GM21619 (cell line): ENCODE results near the gene LRPPRC.
"Not testable (repeated sequence)": the region's sequence is repeated elsewhere in the genome, so short reads cannot be mapped to it uniquely, and the experiment has no call there.

Source experiments
- ATAC-seq: cut with Tn5 transposase; IDR thresholded peaks from one replicate; pipeline ENCODE4 v1.9.1; 2021; ENCODE audit not compliant: unreplicated experiment

Gene LRPPRC

DNA sequence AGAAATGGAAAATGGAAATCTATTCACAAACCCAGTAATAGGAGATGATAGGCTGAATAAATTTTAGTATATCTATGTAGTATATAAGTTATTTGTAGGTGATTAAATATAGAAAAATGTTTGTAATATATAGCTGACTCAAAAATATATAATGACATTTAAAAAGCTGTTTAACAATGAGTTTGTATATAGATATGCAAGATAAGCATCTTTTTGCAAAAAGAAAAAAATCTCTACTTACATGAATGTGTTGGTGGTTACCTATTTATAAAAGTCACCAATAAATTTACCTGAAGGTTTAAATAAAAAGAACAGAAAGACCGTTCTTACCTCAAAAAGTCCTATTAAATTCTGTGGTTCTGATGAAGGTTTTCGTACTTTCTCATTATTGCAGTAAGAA lies 71.3 kb downstream of the LRPPRC start:
- no peak for ATAC-seq

DNA sequence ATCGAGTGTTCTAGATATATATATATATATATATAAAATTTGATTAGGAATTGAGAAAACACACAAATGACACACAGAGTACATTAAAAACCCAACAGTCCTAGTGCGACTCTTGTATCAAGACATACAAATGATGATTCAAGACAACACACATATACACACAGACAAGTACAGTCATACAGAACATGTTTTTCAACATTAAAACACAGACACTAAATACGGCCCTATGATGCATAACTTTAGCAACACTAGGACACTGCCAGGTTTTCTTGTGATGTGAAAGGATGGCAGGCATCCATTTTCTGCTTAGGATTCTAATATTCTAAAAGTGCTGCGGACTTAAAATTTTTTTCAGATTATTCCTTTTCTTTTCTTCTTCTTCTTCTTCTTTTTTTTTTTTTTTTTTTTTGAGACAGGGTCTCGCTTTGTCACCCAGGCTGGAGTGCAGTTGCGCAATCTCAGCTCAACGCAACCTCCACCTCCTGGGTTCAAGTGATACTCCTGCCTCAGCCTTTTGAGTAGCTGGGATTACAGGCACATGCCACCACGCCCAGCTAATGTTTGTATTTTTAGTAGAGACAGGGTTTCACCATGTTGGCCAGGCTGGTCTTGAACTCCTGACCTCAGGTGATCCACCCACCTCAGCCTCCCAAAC lies 84.5 kb downstream of the LRPPRC start:
- ATAC-seq = not testable (repeated sequence)

DNA sequence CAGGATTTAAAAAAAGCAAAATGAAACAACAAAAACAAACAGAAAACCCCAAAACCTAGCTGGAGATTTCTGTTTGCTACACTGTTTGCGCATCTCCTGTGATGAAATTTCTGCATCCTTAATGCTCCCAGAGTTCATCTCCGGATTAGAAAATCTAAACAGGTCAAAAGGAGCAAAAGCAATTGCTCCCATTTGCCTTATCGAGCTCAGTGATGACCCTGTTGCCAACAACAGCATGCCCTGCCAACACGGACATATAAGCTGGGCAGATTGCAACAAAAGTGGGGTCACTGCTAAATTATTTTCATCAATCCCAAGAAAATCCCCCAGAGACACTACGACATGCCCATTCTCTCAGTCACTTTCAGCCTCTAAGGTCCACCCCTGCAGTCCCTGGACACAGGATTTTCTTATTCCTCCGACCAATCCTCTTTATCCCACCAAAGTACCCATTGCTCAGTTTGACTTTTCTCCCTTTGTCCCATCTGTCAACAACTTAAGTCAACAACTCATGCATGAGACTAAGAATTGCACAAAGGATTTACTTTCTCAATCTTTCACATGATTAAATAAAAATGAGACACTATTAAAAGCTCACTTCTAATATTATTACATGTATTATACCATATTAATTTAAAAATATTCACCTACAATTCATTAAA lies 89.2 kb downstream of the LRPPRC start:
- ATAC-seq = no peak

GRCh38 chr2:43905871-43906270 lies 89.9 kb downstream of the LRPPRC start:
- no peak for ATAC-seq

DNA sequence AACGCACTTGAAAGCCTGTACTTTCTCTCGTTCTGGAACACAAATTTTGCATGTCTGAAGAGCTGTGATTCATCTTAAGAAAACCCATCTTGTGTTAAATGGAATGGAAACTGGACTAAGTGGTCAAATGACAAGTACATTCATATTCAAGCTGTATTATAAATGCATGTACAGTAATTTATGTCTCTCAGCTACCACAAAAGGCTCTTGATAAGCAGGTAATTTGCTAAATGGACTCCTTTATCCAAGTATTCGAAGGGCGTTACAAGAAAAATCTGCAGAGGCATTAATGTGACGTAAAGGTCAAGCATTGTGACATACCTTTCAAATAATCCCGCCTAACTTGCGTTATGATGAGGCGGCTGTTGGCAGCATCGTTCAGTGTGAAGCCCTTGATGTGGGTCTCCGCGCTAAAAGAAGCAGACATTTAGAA lies 90.4 kb downstream of the LRPPRC start:
- peak; percentile 60 for ATAC-seq

GRCh38 chr2:43899589-43899988 lies 96.2 kb downstream of the LRPPRC start:
- no peak for ATAC-seq

DNA sequence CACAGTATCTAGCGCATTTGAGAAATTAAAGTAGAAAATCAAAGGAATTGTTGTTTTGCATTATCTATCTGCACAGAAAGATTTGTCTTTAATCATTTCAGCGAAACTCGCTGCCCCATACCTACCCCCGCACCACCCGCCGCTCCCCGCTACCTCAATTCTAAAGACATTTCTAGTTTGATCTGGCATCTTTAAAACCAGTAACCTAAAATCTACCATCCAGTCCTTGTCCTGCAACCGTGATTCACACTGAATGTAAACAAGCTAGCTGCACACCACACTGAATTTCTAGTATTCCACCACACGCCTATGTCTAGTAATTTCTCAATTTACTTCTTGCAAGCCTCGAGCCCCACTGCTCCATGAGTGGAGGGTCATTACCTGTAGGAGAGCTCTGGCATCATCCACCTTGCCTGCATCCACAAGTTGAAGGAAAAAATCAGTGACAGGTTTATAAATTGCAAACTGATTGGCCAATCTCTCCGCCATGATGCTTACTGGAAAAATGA lies 96.9 kb downstream of the LRPPRC start:
- no peak for ATAC-seq

- ATAC-seq = no peak
Measured at GRCh38 chr2:43898134-43898837, 97.5 kb downstream of the LRPPRC start.

DNA sequence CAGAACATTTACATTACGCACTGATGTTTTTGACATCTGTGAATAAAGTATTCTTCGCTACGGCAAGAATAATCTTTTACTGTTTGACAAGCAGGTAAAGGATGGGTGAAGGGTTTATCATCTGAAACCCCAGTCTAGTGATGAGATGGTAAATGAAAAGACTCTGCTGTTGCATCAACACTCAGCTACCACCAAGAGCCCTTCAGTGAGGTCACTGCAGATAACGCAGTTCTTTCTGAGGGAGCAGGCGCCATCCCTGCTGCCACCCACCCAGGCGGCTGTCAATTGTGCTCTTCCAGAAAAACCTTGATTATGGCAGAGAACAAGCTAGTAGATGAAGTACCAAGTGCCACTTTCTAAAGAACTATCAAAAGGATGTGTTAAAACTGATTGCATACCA lies 98.3 kb downstream of the LRPPRC start:
- no peak for ATAC-seq

DNA sequence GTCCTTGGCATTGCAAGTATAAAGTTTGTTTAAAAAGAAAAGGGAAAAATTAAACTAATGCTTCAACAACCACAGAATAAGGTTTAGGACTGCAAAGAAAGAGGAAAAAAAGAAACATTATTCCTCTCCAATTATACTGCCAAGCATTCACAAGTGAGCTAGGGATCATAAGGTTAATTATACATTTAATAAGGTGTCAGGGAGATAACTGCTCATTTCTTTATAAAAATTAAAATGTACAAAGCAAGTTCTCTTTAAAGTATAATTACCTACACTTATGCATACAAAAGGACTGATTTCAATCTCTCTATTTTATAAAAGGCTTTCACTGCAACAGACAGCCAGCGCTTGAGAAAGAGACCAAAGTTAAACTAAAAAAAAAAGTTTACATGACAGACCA lies 98.9 kb downstream of the LRPPRC start:
- no peak for ATAC-seq

DNA sequence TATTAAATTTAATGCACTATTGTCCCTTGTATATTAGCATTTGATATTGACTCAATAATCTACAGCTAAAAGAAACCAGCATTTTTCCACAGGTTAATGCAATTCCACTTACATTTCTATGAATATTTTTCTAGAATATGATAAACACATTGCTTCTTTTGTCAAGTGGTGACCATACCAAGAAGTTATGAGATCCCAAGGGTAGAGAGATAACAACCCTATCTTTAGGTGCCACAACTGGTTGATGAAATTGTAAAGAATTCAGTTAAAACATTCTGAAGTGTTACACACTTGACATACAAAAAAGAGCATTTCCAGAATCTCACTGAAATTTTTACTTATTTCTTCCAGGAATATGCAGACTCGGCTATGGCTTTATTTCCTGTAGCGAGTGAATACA lies 101.0 kb downstream of the LRPPRC start:
- ATAC-seq = no peak

- no peak for ATAC-seq
Measured at GRCh38 chr2:43890855-43891254, 104.9 kb downstream of the LRPPRC start.

DNA sequence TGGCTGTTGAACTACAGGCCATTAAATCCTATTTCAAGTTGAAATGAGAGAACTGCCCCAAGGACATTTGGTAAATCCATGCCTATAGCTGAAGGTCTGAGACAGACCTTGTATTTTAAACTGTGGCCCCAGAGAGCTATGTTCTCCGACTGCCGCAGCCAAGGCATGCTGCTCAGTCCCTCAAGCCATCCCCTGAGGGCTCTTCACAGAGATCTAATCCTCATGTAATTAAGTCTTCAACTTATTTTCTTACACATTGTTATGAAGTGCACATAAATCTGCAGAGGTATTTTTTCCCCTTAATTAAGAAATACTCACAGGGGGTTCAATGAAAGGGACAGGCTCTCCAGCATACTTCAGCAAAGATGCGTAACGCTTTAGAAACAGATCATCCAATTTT lies 106.4 kb downstream of the LRPPRC start:
- no peak for ATAC-seq

DNA sequence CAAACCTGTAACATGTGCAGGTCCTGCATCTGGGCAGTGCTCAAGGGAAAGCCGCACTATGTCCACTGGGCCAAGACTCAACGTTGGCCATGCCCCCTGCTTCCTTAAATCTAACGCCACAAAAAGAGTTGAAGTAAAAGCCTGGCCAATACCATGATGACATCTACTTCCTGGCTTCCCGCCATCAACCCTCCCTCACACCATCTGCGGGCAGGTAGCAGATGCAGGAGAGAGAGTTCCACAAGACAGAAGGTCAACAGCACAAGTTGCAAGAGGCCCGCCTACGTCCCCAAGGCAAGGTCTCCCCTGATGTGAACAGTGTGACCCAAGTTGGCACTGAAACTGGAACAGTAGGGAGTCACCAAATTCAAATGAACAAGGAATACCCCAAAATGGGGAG lies 108.6 kb downstream of the LRPPRC start:
- ATAC-seq = no peak

DNA sequence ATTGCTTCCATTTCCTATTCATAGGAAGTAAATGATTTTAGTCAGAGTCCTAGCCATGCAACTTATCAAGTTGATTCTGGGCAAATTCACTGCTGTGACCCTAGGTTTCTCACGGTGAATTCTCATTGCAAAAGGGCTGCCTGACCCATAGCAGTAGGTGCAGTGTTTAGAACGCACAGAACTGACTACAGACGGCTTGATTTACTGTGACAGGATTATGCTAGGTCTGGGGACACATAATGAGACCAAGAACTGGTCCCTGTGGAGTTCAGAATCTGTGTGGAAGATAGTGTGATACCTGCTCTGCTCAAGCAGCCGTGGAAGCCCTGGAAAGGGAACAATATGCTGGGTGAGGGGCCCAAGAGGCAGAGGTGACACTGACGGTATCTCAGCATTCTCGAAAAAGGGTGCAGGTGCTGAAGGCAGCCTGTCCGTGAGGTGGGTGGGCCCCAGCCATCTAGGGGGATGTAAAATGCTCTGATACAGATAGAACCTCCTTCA lies 110.6 kb downstream of the LRPPRC start:
- ATAC-seq = no peak

DNA sequence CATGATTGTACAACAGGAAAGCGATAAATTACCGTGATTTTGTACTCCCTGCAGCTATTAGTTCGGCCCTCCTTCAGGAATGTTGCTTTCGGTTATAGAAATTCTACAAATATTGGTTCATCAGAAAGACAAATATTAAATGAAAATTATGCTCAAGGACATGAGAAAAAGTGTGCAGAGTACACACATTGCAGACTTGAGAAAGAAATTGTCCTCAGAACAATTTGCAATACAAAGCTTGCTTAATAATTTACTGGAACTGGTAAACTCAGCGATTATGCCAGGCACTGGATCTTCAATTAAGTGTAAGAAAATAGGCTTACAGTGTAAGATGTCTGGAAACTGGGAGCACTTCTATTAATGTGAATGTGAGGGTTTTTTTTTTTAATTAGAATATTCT lies 111.1 kb downstream of the LRPPRC start:
- no peak for ATAC-seq

- no peak for ATAC-seq
Measured at GRCh38 chr2:43882312-43882711, 113.5 kb downstream of the LRPPRC start.

DNA sequence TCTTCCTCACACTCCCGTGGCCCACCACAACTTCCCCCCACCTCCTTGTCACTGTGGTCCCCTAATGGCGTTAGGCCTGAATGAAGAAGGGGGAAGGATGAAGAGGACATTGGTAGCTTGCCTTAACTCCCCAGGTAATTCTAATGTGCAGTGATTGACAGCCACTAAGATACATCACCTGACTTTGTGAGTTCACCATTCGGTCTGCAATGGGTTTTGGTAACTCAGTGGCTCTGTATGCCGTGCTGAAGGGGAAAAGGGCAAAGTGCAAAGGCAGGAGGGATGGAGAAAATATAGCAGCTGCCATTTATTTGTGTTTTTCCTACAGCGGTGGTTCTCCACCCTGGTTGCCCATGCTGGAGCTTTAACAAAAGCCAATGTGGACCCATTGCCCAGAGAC lies 114.8 kb downstream of the LRPPRC start:
- ATAC-seq = no peak

DNA sequence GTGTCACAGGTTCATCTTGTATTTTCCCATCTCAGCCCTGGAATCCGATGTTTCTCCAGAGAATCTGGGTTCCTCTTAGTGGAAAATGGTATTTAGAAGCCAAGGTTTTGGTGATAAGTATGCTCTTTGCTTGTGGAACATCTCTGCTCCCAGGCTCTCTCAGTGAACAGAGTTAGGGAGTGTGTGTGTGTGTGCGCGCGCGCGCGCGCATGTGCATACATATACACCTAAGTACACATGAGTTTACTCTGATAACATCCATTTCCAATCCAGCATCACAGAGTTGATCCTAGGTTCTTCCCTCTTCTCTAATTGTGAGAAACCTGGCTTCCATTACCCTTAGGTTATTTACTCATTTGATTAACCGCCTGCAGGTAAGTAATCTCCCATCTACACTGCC lies 115.3 kb downstream of the LRPPRC start:
- no peak for ATAC-seq

GRCh38 chr2:43879261-43879660 lies 116.5 kb downstream of the LRPPRC start:
- ATAC-seq = no peak

DNA sequence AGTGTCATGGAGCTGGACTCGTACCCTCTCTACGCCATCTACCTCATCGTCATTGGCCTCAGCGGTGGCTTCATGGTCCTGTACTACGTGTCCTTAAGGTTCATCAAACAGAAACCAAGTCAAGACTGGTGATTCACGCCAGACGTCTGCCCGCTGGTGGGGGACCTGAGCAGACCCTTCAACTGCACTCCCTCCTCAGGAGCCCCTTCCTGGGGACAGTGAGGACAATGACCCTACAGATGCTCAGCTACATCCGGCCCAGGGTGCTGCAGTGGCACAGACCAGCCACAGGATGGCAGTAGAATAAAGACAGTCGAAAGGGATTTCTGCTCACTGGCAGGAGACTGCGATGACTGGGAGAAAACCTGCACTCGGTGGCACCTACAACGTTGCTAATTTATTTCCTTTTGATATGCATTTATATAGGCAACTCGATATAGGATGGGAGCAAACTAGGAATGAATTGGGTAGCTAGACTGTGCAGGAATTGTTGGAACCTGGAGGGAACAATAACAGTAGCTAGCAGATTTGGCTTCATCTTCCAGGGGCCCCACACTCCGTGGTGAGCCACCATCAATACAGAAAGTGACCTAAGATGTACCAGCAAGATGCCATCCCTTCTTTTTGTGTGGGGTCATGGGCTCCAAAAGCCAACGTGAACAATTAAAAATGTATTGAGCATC lies 117.9 kb downstream of the LRPPRC start:
- peak; percentile 75 for ATAC-seq
